Neural progenitor cell (in vitro differentiated cells): ENCODE measurements around the gene INPP5K. TPM values are rescaled to one million over a fixed set of nuclear protein-coding genes. Genes with fewer than 3 reads are reported as not detected.

Source experiments
- DNase-seq: peaks from one replicate; pipeline ENCODE4 v3.0.0-alpha.2; 2016; ENCODE audit warnings: low spot score
- H2AFZ ChIP-seq: fragments of 200-600 bp; sonication (generic); replicated peaks from 2 replicates; pipeline ENCODE4 v1.6.1; 2016; ENCODE audit warnings: antibody characterized with exemption
- H3F3A ChIP-seq: fragments of 200-600 bp; sonication (generic); 2 replicates; pipeline ENCODE4 v1.6.1; 2016; ENCODE audit warnings: antibody characterized with exemption, low read depth
- H3K27ac ChIP-seq: fragments of 200-600 bp; sonication (generic); 2 replicates; pipeline ENCODE4 v1.5.1; 2016; ENCODE audit warnings: mild to moderate bottlenecking
- H3K27me3 ChIP-seq: fragments of 200-600 bp; sonication (generic); 2 replicates; pipeline ENCODE4 v1.6.1; 2016; ENCODE audit warnings: mild to moderate bottlenecking, moderate library complexity
- H3K36me3 ChIP-seq: fragments of 200-600 bp; sonication (generic); 2 replicates; pipeline ENCODE4 v1.5.1; 2016
- H3K4me1 ChIP-seq: fragments of 200-600 bp; sonication (generic); 2 replicates; pipeline ENCODE4 v1.6.1; 2016; ENCODE audit warnings: mixed run types
- H3K4me2 ChIP-seq: fragments of 200-600 bp; sonication (generic); 2 replicates; pipeline ENCODE4 v1.6.1; 2016
- H3K4me3 ChIP-seq: fragments of 200-600 bp; sonication (generic); 2 replicates; pipeline ENCODE4 v1.5.1; 2016
- H3K79me2 ChIP-seq: fragments of 200-600 bp; sonication (generic); 2 replicates; pipeline ENCODE4 v1.6.1; 2016; ENCODE audit warnings: low read depth
- H3K9ac ChIP-seq: fragments of 200-600 bp; sonication (generic); 2 replicates; pipeline ENCODE4 v1.6.1; 2016
- H3K9me3 ChIP-seq: fragments of 200-600 bp; sonication (generic); 2 replicates; pipeline ENCODE4 v1.5.1; 2016; ENCODE audit warnings: low read depth
- H4K20me1 ChIP-seq: fragments of 200-600 bp; sonication (generic); 2 replicates; pipeline ENCODE4 v1.6.1; 2016; ENCODE audit warnings: low read depth
- H3K27ac Mint-ChIP-seq: 3 replicates; pipeline ENCODE4 v1.8.0; 2021; ENCODE audit warnings: mixed read lengths
- H3K27me3 Mint-ChIP-seq: 2 replicates; pipeline ENCODE4 v1.8.0; 2022; ENCODE audit warnings: low read depth, mild to moderate bottlenecking, inconsistent platforms, moderate library complexity, mixed read lengths; ENCODE audit not compliant: insufficient read depth
- H3K36me3 Mint-ChIP-seq: 3 replicates; pipeline ENCODE4 v1.8.0; 2021; ENCODE audit warnings: mixed read lengths
- H3K4me1 Mint-ChIP-seq: 3 replicates; pipeline ENCODE4 v1.8.0; 2021; ENCODE audit warnings: mixed read lengths
- H3K4me3 Mint-ChIP-seq: 3 replicates; pipeline ENCODE4 v1.8.0; 2021; ENCODE audit warnings: mild to moderate bottlenecking, moderate library complexity, mixed read lengths
- H3K9me3 Mint-ChIP-seq: 3 replicates; pipeline ENCODE4 v1.8.0; 2020; ENCODE audit warnings: mixed read lengths
- EZH2 ChIP-seq: fragments of 200-600 bp; sonication (generic); IDR thresholded peaks from 2 replicates; pipeline ENCODE4 v1.6.1; 2017; ENCODE audit warnings: antibody characterized with exemption, mild to moderate bottlenecking, moderate library complexity
- EZH2phosphoT487 ChIP-seq: fragments of 200-600 bp; sonication (generic); IDR thresholded peaks from 2 replicates; pipeline ENCODE4 v1.6.1; 2017; ENCODE audit warnings: antibody characterized with exemption
- total RNA-seq: library from RNA; depleted of rRNA; stranded (reverse); fragments of >200 nt; gene quantifications from 2 replicates; pipeline ENCODE4 v1.2.3, GENCODE V29; 2015; ENCODE audit warnings: low replicate concordance
- TF ChIP-seq, protein P1 (sequence below): fragments of 200-600 bp; sonication (generic); IDR thresholded peaks from 2 replicates; pipeline ENCODE4 v1.5.1; 2017; ENCODE audit warnings: antibody characterized with exemption, mild to moderate bottlenecking

Gene INPP5K
- total RNA-seq, 1 donor from 2014 or later, result 11.7 TPM

DNA sequence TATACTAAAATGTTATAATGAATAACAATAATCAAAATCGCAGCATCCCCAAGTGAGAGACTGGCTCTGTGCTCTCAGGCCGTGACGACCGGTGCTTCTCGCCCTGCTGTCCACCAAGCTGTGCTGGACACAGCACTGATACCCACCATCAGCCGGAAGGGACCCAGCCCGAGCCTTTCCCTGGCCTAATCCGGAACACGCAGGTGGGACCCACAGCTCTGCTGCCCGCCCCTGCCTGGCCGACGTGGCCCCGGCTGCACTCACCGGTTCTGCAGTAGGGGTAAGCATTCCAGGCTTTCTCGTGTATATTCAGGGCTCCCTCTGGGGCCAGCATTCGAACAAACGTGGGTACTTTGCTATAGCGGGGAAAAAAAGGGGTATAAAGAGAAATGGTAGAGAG is 31.6 kb upstream of the INPP5K start:
- no peak overlapping the region for H3K4me3 Mint-ChIP-seq
- Histone ChIP-seq H3K4me1 (no peaks in the 10 kb centered on the region), H4K20me1 (peaks cover 18% of the 10 kb centered on the region)

DNA sequence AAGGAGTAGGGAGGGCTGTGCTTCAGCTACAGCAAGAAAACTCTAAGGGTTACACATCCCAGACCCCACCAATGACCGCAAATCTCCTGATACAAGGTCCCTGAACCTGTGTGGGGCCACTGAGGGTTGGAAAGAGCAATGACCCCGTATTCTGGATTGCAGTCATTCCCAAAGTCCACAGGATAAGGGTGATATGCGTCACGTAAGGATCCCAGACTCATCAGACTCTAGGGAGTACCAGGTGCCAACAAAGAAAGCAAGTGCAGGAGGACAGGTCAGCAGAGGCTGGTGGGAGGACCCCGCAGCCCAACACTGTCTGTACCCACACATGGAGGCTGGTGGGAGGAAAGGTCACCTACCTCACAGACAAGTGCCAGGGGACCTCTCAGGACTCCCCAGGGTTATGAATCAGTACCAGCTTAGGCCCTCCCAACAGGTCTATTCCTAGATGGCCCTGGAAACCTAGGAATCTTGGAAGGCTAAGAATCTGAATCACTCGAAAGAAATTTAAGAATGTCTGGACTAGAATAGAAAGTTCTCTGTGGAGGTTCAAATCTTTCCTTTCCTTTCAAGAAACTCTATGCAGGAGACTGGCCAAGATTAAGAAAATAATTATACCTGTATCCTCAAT is 30.0 kb upstream of the INPP5K start:
- Histone ChIP-seq H2AFZ (no peak overlapping the region), H3K27me3 (no peaks in the 10 kb centered on the region), H3K4me3 (no peak overlapping the region), H3K79me2 (no peaks in the 10 kb centered on the region), H3F3A (no peaks in the 10 kb centered on the region), H3K4me1 (no peaks in the 10 kb centered on the region), H3K4me2 (no peak overlapping the region), H3K36me3 (no peaks in the 10 kb centered on the region), H4K20me1 (peaks cover 14% of the 10 kb centered on the region), H3K27ac (no peak overlapping the region), H3K9me3 (no peaks in the 10 kb centered on the region), H3K9ac (no peak overlapping the region)
- DNase-seq, result no peak
- Mint-ChIP-seq H3K27me3 (peaks cover 4% of the 10 kb centered on the region), H3K27ac (no peak overlapping the region), H3K4me1 (no peaks in the 10 kb centered on the region), H3K36me3 (peaks cover 29% of the 10 kb centered on the region), H3K9me3 (no peaks in the 10 kb centered on the region), H3K4me3 (no peak overlapping the region)
- TF ChIP-seq EZH2phosphoT487 (no peak), EZH2 (no peak)
- TF ChIP-seq, protein P1, sequence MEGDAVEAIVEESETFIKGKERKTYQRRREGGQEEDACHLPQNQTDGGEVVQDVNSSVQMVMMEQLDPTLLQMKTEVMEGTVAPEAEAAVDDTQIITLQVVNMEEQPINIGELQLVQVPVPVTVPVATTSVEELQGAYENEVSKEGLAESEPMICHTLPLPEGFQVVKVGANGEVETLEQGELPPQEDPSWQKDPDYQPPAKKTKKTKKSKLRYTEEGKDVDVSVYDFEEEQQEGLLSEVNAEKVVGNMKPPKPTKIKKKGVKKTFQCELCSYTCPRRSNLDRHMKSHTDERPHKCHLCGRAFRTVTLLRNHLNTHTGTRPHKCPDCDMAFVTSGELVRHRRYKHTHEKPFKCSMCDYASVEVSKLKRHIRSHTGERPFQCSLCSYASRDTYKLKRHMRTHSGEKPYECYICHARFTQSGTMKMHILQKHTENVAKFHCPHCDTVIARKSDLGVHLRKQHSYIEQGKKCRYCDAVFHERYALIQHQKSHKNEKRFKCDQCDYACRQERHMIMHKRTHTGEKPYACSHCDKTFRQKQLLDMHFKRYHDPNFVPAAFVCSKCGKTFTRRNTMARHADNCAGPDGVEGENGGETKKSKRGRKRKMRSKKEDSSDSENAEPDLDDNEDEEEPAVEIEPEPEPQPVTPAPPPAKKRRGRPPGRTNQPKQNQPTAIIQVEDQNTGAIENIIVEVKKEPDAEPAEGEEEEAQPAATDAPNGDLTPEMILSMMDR, result no peak

More for the DNA sequence above, 31.6 kb upstream of the INPP5K start:
- H3K36me3 Mint-ChIP-seq, result peaks cover 27% of the 10 kb centered on the region
- H3K4me1 Mint-ChIP-seq, result peaks cover 2% of the 10 kb centered on the region
- Histone ChIP-seq H3K79me2 (no peaks in the 10 kb centered on the region), H3K9ac (no peak overlapping the region), H3K4me3 (no peak overlapping the region), H3K9me3 (no peaks in the 10 kb centered on the region), H3F3A (no peaks in the 10 kb centered on the region), H3K27me3 (no peaks in the 10 kb centered on the region), H3K27ac (no peak overlapping the region), H2AFZ (no peak overlapping the region), H3K4me2 (no peak overlapping the region), H3K36me3 (no peaks in the 10 kb centered on the region)
- TF ChIP-seq, protein P1, result no peak
- TF ChIP-seq EZH2phosphoT487, result no peak
- no peak for TF ChIP-seq EZH2
- no peak for DNase-seq
- H3K27ac Mint-ChIP-seq, result no peak overlapping the region
- H3K9me3 Mint-ChIP-seq, result no peaks in the 10 kb centered on the region
- peaks cover 2% of the 10 kb centered on the region for H3K27me3 Mint-ChIP-seq

DNA sequence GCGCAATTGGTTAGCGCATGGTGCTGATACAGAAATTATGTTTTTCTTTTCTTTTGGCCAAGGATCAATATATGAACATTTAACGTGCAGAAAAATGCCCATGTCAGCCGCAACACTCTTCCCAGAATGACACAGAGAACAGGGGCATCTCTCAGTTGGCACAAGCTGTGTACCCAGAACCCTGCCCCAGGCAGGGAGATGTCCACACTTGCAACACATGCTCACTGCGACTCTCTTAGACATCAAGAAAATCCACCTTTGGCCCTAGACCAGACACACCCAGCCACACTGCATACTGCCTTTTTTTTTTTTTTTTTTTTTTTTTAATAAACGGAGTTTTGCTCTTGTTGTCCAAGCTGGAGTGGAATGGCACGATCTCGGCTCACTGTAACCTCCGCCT is 29.2 kb upstream of the INPP5K start:
- no peaks in the 10 kb centered on the region for H3K36me3 ChIP-seq
- TF ChIP-seq, protein P1, result no peak
- no peak for TF ChIP-seq EZH2
- no peak for TF ChIP-seq EZH2phosphoT487
- Mint-ChIP-seq H3K27me3 (peaks cover 4% of the 10 kb centered on the region), H3K4me1 (no peaks in the 10 kb centered on the region), H3K27ac (no peak overlapping the region), H3K36me3 (peaks cover 29% of the 10 kb centered on the region), H3K4me3 (no peak overlapping the region), H3K9me3 (no peaks in the 10 kb centered on the region)
- H3K9me3 ChIP-seq, result no peaks in the 10 kb centered on the region
- no peak overlapping the region for H3K4me2 ChIP-seq
- no peak overlapping the region for H3K27ac ChIP-seq
- no peak overlapping the region for H3K4me3 ChIP-seq
- no peaks in the 10 kb centered on the region for H3F3A ChIP-seq
- no peaks in the 10 kb centered on the region for H3K4me1 ChIP-seq
- H4K20me1 ChIP-seq, result peaks cover 14% of the 10 kb centered on the region
- H3K79me2 ChIP-seq, result no peaks in the 10 kb centered on the region
- no peak overlapping the region for H3K9ac ChIP-seq
- H3K27me3 ChIP-seq, result no peaks in the 10 kb centered on the region
- no peak overlapping the region for H2AFZ ChIP-seq
- no peak for DNase-seq
